Stimulated activated CD8-positive, alpha-beta memory T cell treated with anti-CD3 and anti-CD28 coated beads, Interleukin-4, amount 100 ng/mL, for 1 hour (primary cell): Measurements from ENCODE around the gene OR4N2.
"Not testable (repeated sequence)": the region's sequence is repeated elsewhere in the genome, so short reads cannot be mapped to it uniquely, and the experiment has no call there.

Experiments used
- DNase-seq, 2 donors: peaks; one replicate each; pipeline ENCODE4 v3.0.0-alpha.2; 2020; ENCODE audit warnings: low read depth in 2 of 2, low spot score in 1 of 2

The OR4N2 gene

GRCh38 chr14:19834203-19834848 is 30.8 kb downstream of the OR4N2 start:
- not testable (repeated sequence) for DNase-seq

GRCh38 chr14:19838433-19838832 is 34.9 kb downstream of the OR4N2 start:
- no peak for DNase-seq

GRCh38 chr14:19851365-19851764 is 47.8 kb downstream of the OR4N2 start:
- no peak for DNase-seq

GRCh38 chr14:19866061-19866669 is 62.6 kb downstream of the OR4N2 start:
- not testable (repeated sequence) for DNase-seq

- no peak for DNase-seq
These were observed 69.6 kb downstream of the OR4N2 start for GRCh38 chr14:19873178-19873577.

- DNase-seq = no peak
These were observed 71.3 kb downstream of the OR4N2 start, which contains the start of gene OR4K2 for GRCh38 chr14:19874842-19875241. Gene OR4K2 (plus strand): TSS chr14:19875142. CDS start chr14:19876268, 1,126 bp downstream.

GRCh38 chr14:19878029-19878642 is 74.6 kb downstream of the OR4N2 start:
- no peak for DNase-seq
